WTC11 (cell line): Measurements from ENCODE around the gene RBBP7.

Experiments used
- ATF2 ChIP-seq: sonication (generic); formaldehyde crosslinking; IDR thresholded peaks from 2 replicates; pipeline ENCODE4 v1.8.1; 2022; ENCODE audit warnings: low read depth, missing genetic modification reagents, borderline replicate concordance
- CTCF ChIP-seq: fragments of 200-600 bp; IDR thresholded peaks from 2 replicates; pipeline ENCODE4 v1.8.0; 2022; ENCODE audit warnings: antibody characterized with exemption
- MAX ChIP-seq: sonication (generic); formaldehyde crosslinking; IDR thresholded peaks from 2 replicates; pipeline ENCODE4 v1.8.0; 2022; ENCODE audit warnings: mild to moderate bottlenecking, missing genetic modification reagents
- SP1 ChIP-seq: sonication (generic); formaldehyde crosslinking; conservative IDR thresholded peaks from 2 replicates; pipeline ENCODE4 v1.8.1; 2022; ENCODE audit warnings: missing genetic modification reagents
- ZNF138 ChIP-seq: sonication (generic); formaldehyde crosslinking; conservative IDR thresholded peaks from 2 replicates; pipeline ENCODE4 v1.8.1; 2022; ENCODE audit warnings: mild to moderate bottlenecking, moderate library complexity, missing genetic modification reagents

- TF ChIP-seq SP1 (CRISPR knock-in tag) (no peak), ZNF138 (CRISPR knock-in tag) (no peak), ATF2 (CRISPR knock-in tag) (no peak), CTCF (peak; percentile 62), MAX (CRISPR knock-in tag) (no peak)
These were observed 22.6 kb upstream of the RBBP7 start for GRCh38 chrX:16892504-16893362.
